Measurements from ENCODE around the gene RXFP3. TPM values are rescaled to one million over a fixed set of nuclear protein-coding genes. Genes with fewer than 3 reads are reported as not detected.

The RXFP3 gene
- total and polyA plus RNA-seq, 2 of the 8 experiments (the other 6 are each of a cell fraction or from before 2014, with no cell fraction given): 0.15 TPM; not detected in 1

DNA sequence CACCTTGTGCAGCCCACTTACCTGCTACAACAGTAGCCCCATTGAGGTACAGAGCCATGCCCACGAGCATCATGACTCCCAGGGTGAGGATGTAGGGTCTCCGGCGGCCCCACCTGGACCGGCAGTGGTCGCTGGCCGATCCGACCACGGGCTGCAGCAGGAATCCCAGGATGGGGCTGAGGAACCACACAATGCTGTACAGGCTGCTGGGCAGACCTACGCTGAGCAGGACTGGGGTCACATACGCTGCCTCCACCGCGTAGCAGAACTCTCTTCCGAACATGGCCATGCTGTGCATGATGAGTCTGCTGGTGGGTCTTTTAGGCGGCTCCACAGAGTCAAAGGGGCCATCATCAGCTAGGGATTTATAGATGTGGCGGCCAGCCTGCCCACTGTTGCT lies 48.0 kb downstream of the RXFP3 start:
- no peak overlapping the region for H3K4ac ChIP-seq (replicated peaks; ENCODE audit: insufficient read length, low read depth, low read length)
- H3K9ac ChIP-seq (replicated peaks in 1 of 4; ENCODE audit: extremely low read depth in 1 of 4, low read depth in 3 of 4, low read length in 3 of 4): no peak overlapping the region
- H2BK12ac ChIP-seq (ENCODE audit: low read depth, low read length): no peak overlapping the region
- H3K4me3 ChIP-seq (ENCODE audit: extremely low read depth in 1 of 4, insufficient read depth in 2 of 4, low read depth in 3 of 4, low read length in 4 of 4): no peak overlapping the region
- ChIA-PET CTCF (ENCODE audit: partially characterized antibody) (interaction anchor here (3.9 kb wide), 1 partner anchor 13 kb away, joined by 22 read pairs; no protein-coding TSS in a partner anchor), POLR2A (ENCODE audit: partially characterized antibody) (interaction anchor here (1.1 kb wide), 1 partner anchor 15 kb away, joined by 4 read pairs; no protein-coding TSS in a partner anchor)
- H3K36me3 ChIP-seq (ENCODE audit: control insufficient read depth in 2 of 4, insufficient read depth in 4 of 4, low read length in 3 of 4): peaks cover 0 to 8% (median 4%) of the 10 kb centered on the region in 4 experiments; a peak in 5 of 8 replicates
- no peak for FAIRE-seq
- H2BK5ac ChIP-seq (ENCODE audit: low read depth, low read length): no peak overlapping the region
- H3K4me2 ChIP-seq (ENCODE audit: insufficient read depth in 1 of 2, low read depth in 2 of 2, low read length in 2 of 2): no peak overlapping the region
- no peaks in the 10 kb centered on the region for H4K20me1 ChIP-seq (replicated peaks in 1 of 2; ENCODE audit: control insufficient read depth in 1 of 2, insufficient read depth in 2 of 2, low read length in 2 of 2)
- H3K27me3 ChIP-seq (replicated peaks in 1 of 4; ENCODE audit: control insufficient read depth in 3 of 4, extremely low read depth in 1 of 4, insufficient read depth in 3 of 4, low read length in 3 of 4): no peaks in the 10 kb centered on the region
- no peak overlapping the region for H3K18ac ChIP-seq (ENCODE audit: extremely low read depth, low read length)
- H2BK120ac ChIP-seq (replicated peaks; ENCODE audit: low read depth, low read length): no peak overlapping the region
- H2BK20ac ChIP-seq (ENCODE audit: low read length): no peak overlapping the region
- DNase-seq (ENCODE audit: low read depth in 1 of 2, low spot score in 2 of 2): no peak
- TF ChIP-seq KDM5A (IDR thresholded peaks at IDR 0.05; ENCODE audit: low read length): no peak
- TF ChIP-seq ZNF274 (IDR thresholded peaks at IDR 0.05; ENCODE audit: borderline replicate concordance, extremely low read depth, low read length): no peak
- no peak for TF ChIP-seq SRF (IDR thresholded peaks at IDR 0.05; ENCODE audit: low read depth, low read length)
- TF ChIP-seq TAF7 (optimal IDR thresholded peaks at IDR 0.05; ENCODE audit: borderline replicate concordance, low read depth, low read length): no peak
- no peak for TF ChIP-seq GTF2F1 (IDR thresholded peaks at IDR 0.05; ENCODE audit: borderline replicate concordance, low read depth, low read length)
- TF ChIP-seq POLR2AphosphoS5 (IDR thresholded peaks at IDR 0.05; ENCODE audit: low read depth, low read length): no peak
- no peak for TF ChIP-seq BRCA1 (IDR thresholded peaks at IDR 0.05; ENCODE audit: low read depth, low read length)
- no peak for TF ChIP-seq E2F6 (IDR thresholded peaks at IDR 0.05)
- no peak for TF ChIP-seq FOSL1 (IDR thresholded peaks at IDR 0.05; ENCODE audit: insufficient read depth, low read depth, low read length)
- TF ChIP-seq SP4 (IDR thresholded peaks at IDR 0.05; ENCODE audit: low read length): no peak
- TF ChIP-seq CHD2 (IDR thresholded peaks at IDR 0.05; ENCODE audit: low read length): no peak
- TF ChIP-seq SAP30 (IDR thresholded peaks at IDR 0.05; ENCODE audit: insufficient read depth, insufficient replicate concordance, low read length): no peak
- TF ChIP-seq KDM1A (IDR thresholded peaks at IDR 0.05; ENCODE audit: borderline replicate concordance, low read length): no peak
- no peak for TF ChIP-seq CREB1 (IDR thresholded peaks at IDR 0.05)
- no peak for TF ChIP-seq TBP (IDR thresholded peaks at IDR 0.05; ENCODE audit: low read depth, low read length)
- H3K9me3 ChIP-seq (ENCODE audit: insufficient read depth in 2 of 2, low read depth in 1 of 2, low read length in 1 of 2): peaks cover 0 to 10% of the 10 kb centered on the region in 2 experiments; a peak in 1 of 4 replicates
- no peaks in the 10 kb centered on the region for H3K79me2 ChIP-seq (ENCODE audit: control insufficient read depth in 1 of 2, insufficient read depth in 2 of 2, low read length in 2 of 2)
- H2AFZ ChIP-seq (ENCODE audit: low read length): no peak overlapping the region
- no peak overlapping the region for H3K27ac ChIP-seq (ENCODE audit: low read depth, low read length)
- H4K91ac ChIP-seq (replicated peaks; ENCODE audit: insufficient read length, low read length): no peak overlapping the region
- WGBS, 2 experiments (ENCODE audit: extremely low coverage in 1 of 2, insufficient coverage in 1 of 2, insufficient read length in 1 of 2, insufficient replicate concordance in 2 of 2, low coverage in 1 of 2, low lambda C conversion rate in 2 of 2, missing lambda C conversion rate in 1 of 2): 97% methylated on average over 15 of the region's 15 CpGs; no CpG with 5 or more reads in 1 of the 2 experiments
- H3K4me1 ChIP-seq (replicated peaks in 1 of 4; ENCODE audit: control insufficient read depth in 3 of 4, insufficient read depth in 4 of 4, low read length in 3 of 4): peaks cover 0 to 3% (median 0%) of the 10 kb centered on the region in 4 experiments; a peak in 2 of 7 replicates
- peak overlapping the region; percentile 17; the same call in 1 of the 2 replicates for H2AK5ac ChIP-seq (ENCODE audit: low read depth, low read length)
- peak overlapping the region; percentile 62 for H4K8ac ChIP-seq (ENCODE audit: extremely low read depth, insufficient read depth, low read length)
- no peaks in the 10 kb centered on the region for H3K79me1 ChIP-seq (ENCODE audit: low read depth, low read length)
- no peak overlapping the region for H2BK15ac ChIP-seq (ENCODE audit: low read length)
- no peak overlapping the region for H3K23ac ChIP-seq (ENCODE audit: insufficient read length)
- H3K14ac ChIP-seq (ENCODE audit: insufficient read length): no peak overlapping the region
- no peak overlapping the region for H4K5ac ChIP-seq (ENCODE audit: insufficient read length, low read depth, low read length)
- H3K56ac ChIP-seq (replicated peaks; ENCODE audit: insufficient read length, low read depth, low read length): no peak overlapping the region
- H3K23me2 ChIP-seq (ENCODE audit: low read depth, low read length): peaks cover 5% of the 10 kb centered on the region
